Stimulated activated CD4-positive, alpha-beta T cell treated with anti-CD3 and anti-CD28 coated beads, TNF-alpha, amount 100 ng/mL, for 48 hours (primary cell): Measurements from ENCODE around the gene PIEZO2.
"Not testable (repeated sequence)": the region's sequence is repeated elsewhere in the genome, so short reads cannot be mapped to it uniquely, and the experiment has no call there.

Source experiments
- DNase-seq, 3 donors: peaks; one replicate each; pipeline ENCODE4 v3.0.0-alpha.2; 2020; ENCODE audit warnings: low read depth in 3 of 3

PIEZO2 gene

DNA sequence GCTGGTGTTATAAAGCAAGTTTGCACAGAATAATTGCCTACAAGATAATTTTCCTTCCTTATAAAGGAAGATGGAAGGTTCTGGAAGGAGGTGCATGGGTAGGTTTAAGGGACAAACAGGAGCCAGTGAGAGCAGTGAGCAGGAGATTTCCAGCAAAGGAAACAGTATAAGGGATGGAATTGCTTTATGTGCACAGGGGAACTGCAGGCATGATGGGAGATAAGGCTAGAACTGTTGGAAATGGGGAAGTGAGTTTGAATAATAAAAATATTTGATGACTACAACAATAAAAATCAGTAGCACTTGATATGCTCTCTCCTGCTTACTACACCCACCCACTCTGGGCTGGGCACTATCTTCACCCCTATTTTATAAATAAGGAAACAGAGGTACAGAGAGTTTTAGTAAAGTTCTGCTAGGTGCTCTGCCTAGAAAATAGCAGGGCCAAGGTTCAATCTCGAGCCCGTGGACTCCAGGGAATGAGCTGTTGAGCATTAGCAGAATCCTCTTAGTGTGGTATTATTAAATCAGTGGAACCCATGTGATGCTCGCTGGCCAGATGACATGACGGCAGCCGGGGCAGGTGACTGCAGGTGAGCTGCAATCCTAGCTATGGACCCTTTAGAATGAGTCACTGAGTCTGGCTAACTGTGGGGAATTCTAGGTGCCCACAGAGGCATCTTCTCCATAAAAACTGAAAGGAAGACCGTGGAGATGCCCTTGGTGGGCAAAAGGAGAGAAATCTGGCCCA, 302.5 kb downstream of the PIEZO2 start:
- DNase-seq, result no peak

DNA sequence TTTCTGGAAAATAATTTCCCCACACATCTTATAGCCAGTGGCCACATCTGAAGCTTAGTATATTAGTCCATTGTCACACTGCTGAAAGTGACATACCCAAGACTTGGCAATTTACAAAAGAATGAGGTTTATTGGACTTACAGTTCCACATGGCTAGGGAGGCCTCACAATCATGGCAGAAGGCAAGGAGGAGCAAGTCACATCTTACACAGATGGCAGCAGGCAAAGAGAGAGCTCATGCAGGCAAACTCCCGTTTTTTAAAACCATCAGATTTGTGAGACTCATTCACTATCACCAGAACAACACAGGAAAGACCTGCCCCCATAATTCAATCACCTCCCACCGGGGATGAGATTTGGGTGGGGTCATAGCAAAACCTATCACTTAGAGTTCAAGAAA, 303.3 kb downstream of the PIEZO2 start:
- DNase-seq, result not testable (repeated sequence)

DNA sequence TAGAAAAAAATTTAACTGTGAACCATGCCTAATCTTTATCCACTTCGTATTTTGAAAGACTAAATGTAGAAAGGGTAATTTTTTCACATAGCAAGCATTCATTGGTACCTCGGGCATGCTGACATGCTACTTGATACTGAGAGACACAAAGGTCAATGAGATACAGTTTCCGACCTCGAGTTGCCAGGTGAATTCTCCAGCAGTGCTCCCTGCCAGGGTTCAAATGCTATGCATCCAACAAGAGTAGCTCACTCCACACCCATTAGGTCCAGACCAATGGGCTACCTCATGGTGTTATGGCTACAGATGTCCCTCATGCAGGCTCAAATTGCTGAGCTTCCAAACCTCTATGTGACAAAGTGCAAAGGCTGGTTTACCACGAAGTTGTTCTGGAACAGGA, 305.8 kb downstream of the PIEZO2 start:
- no peak for DNase-seq

DNA sequence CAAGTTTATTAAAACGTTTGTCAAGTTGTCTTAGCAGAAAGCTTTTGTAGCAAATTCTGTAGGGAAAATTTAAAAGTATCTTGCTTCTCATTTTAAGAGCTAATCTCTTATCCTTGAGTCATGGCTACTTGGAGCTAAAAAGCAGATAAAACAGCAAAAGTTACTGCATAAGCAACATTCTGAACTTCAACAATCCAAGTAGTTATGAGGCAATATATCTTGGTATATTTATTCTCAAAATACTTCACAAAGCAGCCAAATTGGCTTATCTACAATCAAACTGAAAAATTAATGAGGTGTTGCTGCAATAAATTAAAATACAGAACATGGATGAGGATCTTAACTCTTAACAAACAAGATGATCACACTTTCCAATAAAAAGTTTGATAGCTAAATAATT, 306.5 kb downstream of the PIEZO2 start:
- no peak for DNase-seq

DNA sequence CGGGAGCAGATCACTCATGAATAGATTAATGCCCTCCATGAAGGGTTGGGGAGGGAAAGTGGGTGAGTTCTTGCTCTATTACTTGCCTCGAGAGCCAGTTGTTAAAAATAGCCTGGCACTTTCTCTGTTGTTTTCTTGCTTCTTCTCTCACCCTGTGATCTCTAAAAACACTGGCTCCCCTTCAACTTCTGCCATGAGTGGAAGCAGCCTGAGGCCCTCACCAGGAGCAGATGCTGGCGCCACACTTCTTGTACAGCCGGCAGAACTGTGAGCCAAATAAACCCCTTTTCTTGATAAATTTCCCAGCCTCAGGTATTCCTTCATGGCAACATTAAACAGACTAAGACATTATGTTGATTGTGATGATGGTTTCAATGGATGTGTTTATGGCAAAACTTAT, 307.0 kb downstream of the PIEZO2 start:
- DNase-seq, result no peak

DNA sequence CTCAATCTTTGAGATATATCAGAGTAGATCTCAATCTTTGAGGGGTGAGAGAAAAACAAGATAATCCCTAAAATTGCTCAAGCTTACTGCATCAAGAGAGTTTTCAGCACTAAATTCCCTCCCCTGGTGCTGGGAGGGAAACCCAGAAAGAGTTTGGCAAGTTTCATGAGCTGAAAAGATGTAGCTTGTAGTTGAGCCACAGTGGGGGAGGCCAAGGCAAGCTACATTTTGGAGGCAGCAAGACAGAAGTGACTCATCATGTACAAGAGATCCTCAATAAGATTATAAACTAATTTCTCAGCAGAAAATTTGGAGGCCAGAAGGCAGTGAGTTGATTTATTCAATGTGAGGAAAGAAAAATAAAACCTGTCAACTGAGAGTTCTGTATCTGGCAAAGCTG, 308.2 kb downstream of the PIEZO2 start:
- DNase-seq, result no peak

DNA sequence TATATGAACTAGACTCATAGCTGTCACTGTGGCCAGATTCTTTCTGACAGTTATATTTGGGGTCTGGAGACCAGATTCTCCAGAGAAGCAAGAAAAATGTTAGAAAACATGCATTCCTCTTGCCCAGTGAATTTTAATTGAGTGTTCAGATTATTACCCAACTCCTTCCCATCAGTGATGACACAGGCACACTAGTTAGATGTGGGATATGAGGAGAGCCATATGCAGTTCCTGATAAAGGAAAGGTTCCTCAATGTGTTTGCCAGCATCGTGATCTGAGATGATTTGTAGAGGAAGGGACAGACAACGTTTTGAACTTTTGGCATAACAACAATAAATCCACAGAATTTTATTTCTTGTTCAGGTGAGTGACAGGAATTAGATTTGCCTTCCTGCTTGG, 308.6 kb downstream of the PIEZO2 start:
- no peak for DNase-seq

DNA sequence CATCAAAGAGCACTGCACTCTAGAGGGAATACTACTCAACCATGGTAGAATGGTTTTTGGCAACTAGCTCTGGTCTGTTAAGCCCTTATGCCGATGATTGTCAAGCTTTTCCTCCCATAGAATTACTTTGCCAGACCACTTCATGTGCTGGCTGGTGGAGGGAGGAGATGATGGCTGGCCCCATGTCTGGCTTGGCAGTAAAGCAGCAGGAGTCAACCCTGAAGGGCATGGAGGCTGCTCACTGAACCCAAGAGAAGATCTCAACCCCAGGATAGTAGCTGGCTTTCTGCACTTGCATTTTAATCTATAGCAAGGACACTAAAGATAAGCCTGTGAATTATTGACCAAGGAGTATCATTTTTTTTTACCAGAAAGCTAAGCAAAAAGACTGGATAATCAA, 309.9 kb downstream of the PIEZO2 start:
- DNase-seq, result no peak

DNA sequence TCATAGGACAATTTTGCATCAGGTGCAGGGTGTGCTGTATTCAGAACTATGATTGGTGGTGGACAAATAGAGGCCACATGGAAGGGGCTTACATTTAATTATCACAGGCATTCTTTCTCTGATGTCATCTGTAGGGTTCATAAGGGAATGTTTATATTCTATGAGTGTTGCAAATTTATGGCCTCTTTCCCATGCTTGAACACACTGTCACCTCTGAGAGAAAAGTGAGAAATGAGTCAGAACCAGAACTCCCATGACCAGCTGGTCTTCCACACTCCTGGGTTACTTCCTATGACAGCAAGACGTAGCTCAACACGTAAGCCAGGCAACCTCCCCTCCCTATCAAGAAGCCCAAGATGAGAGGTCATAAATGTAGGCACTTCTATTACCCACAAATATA, 310.8 kb downstream of the PIEZO2 start:
- DNase-seq, result no peak

DNA sequence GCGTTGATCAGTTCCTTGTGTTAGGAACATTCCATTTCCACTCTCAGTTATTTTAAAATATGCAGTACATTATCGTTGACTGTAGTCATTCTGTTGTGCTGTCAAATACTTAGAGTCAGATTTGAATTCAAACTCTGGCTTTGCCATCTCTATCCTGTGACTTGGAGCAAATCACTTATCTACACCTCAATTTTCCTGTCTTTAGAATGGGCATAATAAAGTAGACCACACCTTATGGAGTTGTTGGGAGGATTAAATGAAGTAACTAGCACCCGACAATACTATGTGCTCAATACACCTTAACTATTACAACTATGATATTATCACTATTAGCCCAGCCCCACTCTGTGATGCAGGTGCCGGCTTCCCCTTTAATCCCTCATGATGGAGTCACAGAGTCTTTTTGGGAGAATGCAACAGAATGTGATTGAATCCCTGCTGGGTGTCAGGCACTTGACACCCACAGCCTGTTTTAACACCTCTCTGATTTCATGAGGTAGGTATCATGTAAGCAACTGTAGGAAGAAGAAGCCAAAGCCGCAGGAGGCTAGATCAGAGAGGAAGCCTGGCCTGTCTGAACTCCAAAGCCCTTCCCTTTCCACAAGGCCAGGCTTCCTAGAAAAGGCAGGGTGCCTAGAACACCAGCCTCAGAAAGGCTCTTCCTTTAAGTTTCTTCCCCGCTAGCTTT, 315.1 kb downstream of the PIEZO2 start:
- no peak for DNase-seq

DNA sequence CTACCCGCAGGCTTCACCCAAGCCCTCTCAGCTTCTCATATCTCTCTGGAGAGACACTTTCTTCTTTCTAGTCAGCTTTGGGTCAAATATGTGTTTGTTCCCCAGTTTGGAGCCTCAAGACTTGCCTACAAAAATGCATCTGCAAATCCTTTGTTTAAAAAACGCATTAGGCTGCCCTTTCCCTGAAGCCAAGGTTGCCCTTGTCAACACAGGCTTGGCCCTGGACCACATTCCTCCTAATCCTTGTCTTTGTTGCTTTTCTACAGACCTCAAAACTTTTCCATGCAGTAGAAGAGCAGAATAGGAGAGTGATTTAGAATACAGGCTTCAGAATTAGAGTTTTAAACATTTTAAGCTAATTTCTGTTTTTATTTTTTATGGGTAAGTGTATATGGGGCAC, 315.7 kb downstream of the PIEZO2 start:
- DNase-seq, result no peak

DNA sequence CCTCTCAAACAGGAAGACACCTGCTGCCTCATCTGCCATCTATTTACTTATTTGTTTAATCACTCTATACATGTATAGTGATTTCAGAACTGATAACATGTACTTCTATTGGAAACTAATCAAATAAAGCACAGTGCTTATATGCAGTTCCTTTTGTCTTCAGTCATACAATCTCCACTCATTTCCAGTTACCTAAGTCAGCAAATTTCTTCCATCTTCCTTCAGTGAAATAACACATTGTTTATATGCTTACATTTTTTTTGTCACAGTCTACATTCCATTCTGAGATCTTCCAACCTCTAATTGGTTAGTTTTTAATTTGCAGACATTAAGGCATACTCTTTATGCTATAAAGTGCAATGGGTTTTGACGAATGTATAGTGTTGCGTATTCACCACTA, 323.0 kb downstream of the PIEZO2 start:
- DNase-seq, result no peak

DNA sequence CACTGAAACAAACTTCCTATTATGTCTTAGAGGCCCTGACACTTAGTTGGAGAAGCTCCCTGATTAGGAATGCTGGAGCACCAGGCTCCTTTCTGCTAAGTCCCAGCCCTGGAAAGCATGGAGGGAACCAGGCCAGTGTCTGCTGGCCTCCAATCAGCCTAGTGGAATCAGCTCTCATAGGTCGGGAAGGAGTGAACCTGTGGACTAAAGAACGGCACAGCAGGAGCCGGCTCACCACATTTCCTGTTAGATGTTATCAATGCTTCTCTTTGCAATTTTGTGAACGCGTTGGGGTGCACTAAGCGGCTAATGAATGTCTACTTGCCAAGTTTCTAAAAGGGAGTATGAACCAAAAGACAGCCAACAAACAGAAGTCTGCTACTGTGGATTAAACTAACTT, 326.9 kb downstream of the PIEZO2 start:
- no peak for DNase-seq

DNA sequence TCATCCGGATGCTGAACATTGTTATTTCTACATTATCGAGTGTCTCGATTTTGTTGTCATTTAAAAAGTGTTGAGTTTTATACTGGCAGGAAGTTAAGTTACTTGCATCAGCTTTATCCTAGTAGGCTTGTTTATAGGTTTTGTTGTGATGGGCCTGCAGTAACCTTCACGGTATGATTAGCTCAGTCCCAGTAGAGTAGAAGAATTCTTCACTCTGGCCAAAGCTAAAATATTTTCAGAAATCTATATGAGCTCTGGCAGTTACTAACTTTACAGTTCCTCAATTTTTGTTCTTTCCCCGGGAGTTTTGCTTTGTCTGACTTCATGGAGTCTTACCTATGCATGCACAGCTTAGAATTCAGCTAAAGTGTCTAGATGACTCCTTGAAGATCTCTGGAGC, 328.7 kb downstream of the PIEZO2 start:
- no peak for DNase-seq

DNA sequence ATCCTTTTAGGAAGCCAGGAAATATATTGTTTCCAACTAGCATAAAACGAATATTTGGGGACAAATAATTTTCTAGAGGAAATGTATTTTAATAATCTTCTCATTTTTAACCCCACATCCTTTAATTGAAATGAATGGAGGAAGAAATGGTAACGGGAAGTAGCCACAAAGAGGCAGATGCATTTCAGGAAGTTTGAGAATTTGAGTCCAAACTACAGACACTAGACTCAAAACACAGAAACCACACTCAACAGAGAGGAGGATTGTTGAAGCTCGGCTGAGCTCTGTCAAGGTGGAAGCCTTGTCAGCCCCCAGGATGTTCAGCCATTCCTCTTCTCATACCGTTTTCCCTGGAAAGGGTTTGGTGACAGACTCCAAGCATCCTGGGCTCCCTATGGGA, 335.0 kb downstream of the PIEZO2 start:
- no peak for DNase-seq

DNA sequence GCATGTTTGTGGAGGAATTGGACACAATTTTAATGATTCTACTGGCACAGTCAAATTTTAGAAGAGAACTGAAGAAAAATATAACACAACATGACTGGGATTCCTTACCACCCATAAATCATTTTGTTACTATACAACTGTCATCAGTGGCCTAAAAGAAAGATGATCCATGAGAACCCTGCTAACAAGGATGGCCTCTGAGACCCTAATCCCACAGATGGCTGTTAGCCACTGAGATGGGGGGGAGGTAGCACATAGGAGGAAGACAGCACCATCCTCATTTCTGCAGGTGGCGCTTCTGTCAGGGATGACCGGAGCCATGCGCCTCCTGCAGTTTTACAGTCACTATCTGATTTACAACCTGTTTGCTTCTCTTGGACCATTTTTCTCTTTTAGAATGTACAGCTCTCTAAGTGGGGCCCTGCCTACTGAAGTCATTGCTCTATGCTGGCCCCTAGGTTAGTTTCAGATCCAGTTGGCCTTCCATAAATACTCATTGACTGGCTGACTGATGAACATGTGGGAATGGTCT, 343.7 kb downstream of the PIEZO2 start:
- no peak for DNase-seq

DNA sequence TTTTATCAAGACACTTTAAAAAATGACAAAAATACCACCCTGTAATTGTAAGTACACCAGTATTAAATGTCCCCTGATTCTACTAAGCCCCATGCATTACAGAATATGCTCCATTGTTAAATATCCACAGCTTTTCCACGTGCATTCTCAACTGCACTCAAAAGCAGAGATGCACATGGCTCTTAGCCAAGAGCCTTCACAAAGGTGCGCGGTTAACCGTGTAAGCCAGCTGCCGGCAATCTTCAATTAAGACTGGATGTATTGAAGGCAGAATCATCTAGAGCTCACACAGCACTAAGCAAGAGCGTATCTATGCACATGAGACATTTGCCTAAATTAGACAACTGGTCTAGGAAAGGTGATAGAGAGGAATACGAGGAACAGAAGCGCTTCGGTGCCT, 345.2 kb downstream of the PIEZO2 start:
- no peak for DNase-seq

DNA sequence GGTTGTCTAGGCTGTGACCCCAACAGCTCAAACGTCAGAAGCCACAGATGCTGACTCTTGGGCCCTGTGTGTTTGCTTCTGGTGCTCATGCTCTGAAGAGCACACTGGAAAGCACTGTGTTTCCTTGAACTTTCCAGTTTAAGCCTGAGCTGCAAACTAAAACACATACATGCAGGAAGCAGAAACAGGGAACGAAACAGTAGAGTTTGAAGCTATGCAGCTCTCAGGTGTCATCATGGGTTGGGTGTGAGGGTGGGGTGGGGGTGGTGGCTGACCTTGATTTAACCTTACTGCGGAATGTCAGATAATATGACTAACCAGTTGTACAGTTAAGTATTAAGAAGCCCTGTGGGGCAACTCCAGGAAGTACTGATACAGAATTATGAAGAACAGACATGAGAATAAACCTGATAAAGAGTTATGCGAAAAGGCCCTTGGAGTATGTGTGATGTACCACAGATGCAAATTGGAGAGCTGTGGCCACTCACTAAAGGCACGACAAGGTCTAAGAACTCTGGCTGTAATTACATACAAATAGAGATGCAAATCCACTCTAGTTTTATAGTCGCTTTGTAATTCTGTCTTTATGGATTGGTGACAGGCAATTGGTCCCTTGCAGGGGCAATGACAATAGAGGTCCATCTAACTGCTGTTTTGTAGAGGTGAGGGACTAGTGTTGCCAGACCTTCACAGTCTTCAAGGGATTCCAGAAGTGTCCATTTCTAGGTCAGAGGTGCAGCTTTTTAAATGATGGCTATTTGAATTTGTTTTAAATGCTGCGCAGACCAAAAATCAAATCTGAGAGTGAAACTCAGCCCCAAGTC, 350.4 kb downstream of the PIEZO2 start:
- DNase-seq, result no peak

DNA sequence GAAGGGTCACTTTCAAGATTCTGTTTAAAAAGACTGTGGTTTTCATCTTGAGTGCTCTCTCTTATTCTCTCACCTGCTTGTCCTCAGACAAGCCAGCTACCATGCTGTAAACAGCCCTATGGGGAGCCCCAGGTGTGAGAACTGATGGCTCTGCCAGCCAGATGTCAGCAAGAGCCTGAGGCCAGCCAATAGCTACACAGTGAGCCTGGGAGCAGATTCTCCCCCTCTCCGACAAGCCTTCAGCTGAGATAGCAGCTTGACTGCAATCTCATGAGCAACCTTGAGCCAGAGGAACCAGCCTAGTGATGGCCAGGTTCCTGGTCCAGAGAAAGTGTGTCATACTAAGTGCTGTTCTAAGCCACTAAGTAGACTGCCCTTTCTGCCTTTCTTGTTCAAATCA, 351.5 kb downstream of the PIEZO2 start:
- no peak for DNase-seq

DNA sequence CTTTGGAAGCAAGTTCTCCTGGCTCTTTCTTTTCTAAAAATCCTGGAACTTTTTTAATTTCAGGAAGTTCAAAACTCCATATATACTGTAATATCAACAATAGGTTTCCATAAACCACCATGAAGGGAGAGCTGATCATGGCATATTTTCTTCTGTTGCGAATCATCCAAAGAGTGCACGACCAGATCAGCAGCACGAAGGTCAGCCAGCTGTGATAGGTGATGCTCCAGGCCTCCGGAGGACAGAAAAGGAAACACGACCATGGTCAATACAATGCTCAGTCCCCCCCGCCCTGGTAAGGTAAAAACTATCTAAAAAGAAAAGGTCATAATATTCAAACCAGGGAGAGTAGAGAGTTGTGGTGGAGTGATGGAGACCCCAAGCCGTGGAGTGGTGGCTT, 354.6 kb downstream of the PIEZO2 start:
- no peak for DNase-seq

DNA sequence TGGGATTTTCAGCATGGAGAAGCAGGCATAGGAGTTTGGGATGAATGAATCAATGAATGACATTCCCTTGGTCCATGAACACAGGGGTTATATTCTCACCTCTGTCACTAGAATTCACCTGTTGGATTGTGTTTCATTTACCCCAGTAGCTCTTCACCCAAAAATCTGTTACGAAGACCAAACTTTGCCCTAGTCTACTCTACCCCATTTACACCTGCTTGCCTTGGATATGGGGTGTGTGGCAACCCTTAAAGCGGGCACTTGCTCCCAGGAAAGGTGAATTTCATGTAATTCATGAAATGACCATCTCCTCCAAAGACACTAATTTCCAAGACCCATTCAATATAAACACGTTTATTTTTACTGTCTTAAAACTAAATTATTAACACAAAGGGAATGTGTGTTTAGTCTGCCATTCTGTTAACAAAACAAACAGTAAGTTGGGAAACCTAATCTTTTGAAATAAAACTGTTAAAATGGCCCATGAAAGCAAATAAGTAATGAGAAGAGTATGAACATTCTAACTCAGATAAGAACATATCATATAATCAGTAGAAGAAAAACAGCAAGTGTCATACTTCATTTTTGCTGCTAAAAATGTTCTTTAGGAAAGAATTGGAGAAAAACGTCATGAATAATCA, 355.5 kb downstream of the PIEZO2 start:
- no peak for DNase-seq

DNA sequence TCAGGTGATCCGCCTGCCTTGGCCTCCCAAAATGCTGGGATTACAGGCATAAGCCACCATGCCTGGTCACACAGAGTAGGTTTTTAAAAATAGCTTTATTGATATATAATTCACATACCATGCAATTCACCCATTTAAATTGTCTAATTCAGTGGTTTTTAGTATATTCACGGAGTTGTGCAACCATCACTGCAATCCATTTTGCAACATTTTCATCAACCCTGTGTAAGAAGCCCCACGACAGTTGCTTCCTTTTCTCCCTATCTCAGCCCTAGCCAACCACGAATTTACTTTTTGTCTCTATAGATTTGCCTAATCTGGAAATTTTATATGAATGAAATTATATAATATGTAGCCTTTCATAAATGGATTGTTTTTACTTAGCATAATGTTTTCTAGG, 357.2 kb downstream of the PIEZO2 start:
- no peak for DNase-seq
